GM18499 (cell line): ENCODE results near the gene E2F2.
"Not testable (repeated sequence)": the region's sequence is repeated elsewhere in the genome, so short reads cannot be mapped to it uniquely, and the experiment has no call there.

ENCODE experiments used
- ATAC-seq: cut with Tn5 transposase; IDR thresholded peaks from one replicate; pipeline ENCODE4 v1.9.1; 2021; ENCODE audit warnings: moderate number of reproducible peaks; ENCODE audit not compliant: insufficient read depth, unreplicated experiment

The E2F2 gene

DNA sequence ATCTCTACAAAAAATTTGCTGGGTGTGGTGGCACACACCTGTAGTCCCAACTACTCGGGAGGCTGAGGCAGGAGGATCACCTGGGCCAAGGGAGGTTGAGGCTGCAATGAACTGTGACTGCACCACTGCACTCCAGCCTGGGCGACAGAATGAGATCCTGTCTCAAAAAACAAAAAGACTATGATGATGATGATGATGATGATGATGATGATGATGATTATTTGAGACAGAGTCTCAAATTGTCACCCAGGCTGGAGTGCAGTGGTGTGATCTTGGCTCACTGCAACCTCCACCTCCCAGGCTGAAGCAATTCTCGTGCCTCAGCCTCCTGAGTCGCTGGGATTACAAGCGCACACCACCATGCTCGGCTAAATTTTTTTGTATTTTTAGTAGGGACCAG lies 38.3 kb downstream of the E2F2 start:
- ATAC-seq = not testable (repeated sequence)

DNA sequence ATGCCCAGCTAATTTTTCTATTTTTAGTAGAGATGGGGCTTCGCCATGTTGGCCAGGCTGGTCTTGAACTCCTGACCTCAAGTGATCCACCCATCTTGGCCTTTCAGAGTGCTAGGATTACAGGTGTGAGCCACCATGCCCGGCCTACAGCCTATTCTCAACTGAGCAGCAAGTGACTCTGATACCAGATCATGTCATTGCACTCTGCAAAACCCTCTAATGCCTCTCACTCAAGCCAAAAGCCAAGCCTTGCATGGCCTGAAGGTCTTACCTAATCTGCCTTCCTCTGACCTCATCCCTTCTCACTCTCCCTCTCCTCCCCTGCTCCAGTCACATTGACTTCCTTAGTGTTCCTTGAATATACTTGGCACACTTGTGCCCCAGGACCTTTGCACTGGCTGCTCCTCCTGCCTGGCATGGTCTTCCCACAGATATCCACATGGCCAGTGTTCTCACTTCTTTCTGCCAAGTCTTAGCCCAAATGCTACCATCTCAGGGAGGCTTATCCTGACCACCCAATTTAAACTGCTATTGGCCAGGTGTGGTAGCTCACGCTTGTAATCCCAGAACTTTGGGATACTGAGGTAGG lies 38.8 kb downstream of the E2F2 start:
- ATAC-seq = no peak

DNA sequence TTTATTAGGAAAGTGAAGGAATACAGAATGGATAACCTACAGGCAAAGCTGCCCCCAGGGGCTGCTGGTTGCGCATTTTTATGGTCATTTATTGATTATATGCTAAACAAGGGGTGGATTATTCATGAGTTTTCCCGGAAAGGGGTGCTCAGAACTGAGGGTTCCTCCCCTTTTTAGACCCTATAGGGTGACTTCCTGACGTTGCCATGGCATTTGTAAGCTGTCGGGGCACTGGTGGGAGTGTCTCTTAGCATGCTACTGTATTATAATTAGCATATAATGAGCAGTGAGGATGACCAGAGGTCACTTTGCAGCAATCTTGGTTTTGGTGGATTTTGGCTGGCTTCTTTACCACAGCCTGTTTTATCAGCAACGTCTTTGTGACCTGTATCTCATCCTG lies 41.2 kb downstream of the E2F2 start:
- no peak for ATAC-seq

DNA sequence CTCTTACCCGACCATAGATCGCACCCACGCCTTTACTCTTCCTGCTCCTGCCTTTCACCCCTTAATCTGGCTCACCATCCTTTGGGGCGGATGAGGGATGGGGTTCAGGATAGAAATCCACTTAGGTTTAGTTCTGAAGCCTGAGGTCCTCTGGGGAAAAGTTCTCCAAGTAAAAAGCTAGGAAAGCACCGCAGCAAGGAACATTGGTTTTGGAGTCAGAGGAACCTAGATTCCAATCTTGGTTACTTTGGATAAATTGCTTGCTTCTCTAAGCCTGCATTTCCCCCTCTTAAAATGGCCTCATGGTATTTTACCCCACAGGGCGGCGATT lies 46.1 kb downstream of the E2F2 start:
- ATAC-seq = no peak

DNA sequence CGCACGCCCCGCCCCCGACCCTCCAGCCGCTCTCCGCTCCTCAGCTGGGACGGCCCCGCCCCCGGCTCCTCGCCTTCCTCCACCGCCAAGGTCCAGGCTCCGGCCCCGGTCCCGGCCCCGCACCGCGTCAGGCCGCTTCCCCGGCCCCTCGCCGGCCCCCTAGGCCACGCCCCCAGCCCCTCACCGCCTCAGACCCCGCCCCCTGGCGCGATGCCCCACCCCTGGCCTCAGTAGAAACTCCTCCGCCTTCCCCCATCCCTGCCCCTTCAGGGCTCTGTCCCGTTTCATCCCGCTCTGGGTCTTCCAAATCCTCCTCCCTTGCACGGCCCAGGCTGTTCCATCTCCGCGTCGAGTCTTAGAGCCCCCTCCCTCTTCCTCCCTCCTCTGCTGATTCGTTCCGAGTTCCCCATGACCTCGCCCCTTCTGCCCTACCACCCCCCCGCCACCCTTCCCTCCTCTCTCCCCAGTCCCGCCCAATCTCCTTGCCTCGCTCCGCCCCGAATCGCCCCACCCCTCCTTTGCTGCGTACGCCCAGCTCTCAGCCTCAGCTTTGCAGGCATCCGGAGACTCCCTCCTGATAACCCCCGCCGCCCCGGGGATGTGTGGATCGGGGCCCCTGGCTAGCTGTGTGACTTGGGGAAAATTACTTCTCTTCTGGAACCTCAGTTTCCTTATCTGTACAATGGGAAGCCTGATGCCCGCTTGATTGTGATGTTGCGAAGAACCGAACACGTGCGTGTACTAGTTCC lies 46.6 kb downstream of the E2F2 start:
- ATAC-seq = no peak

DNA sequence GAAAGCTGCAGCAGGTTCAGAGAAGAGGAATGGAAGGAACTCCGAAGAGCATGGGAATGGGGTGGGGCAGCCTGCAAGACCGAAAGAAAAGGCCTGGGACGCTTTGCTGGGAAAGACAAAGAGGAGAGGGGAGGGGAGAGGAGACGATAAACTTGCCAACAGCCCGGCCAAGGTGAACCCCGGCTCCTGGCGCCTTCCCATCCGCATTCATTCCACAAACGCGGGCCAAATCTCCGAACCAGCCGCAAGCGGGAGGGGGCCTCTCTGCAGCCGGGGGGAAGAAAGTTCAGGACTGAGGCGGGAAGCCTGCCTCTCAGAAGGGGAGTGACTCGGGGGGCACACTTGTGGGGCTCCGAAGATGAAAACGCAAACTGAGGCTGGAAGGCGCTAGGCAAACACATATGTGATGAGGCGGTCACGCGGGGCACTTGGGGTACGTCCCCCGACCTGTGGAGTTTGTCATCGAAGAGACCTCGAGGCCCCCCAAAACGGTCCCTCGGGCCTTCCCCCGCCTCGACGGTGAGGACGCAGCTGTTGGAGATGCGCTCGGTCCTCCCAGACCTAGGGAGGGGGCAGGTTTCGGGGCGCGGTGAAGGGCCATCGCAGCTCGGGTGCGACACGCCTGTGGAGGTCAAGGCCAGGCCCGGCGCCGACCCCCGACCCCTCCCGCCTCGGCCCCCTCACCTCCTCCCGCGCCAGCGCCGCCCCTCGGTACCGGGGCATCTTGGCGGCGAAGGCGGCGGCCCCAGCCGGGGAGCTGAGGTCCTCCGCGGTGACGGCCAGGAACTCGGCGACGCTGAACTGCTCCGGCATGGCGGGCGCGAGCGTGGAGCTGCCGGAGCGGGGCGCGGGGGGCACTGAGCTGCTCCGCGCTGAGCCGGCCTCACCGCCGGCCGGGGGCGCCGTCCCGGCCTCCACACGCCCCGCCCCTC lies 47.4 kb downstream of the E2F2 start, which contains the start of gene ASAP3:
Gene ASAP3 (minus strand): TSS at position 859 of the 932 bp plus-strand sequence. CDS start 46 bp downstream, at position 813.
- ATAC-seq = no peak

DNA sequence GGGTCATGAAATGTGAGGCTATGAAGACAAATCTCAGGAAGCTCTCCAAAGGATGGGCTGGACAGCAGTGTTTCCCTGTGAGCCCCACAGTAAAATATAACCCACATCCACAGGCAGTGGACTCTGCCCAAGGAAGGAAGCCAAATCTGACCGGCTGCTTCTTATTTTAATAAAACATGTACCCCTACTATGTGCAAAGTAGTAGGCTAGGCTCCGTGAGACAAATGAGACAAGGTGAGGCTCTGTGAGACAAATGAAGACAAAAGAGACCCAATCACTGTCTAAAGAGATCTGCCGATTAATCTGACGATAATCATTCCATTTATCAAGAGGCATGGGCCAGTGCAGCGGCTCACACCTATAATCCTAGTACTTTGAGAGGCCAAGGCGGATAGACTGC lies 49.1 kb downstream of the E2F2 start:
- no peak for ATAC-seq

DNA sequence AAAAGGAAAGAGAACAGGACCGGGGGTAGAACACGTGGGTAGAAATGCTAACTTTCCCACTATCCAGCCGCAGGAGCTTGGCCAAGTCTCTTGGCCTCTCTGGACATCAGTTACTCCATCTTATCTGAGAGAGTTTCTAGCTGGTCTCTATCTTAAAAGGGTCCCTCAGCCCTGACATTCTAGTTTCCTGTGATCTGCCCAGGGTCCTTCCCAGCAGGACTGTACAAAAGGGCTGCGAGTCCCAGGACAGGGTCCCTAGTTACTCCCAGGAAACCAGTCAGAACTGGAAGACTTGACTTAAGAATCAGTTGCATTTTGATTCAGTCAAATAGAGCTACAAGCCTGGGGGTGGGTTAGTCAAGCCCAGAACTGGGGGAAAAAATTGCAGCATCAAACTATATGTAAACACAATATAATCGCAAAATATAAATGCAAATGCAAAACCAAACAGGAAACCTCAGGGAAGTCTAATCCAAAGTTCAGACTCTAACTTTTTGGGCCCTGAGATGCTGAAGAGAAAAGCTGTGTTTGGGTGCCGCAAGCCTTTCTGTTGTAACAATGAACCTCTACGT lies 49.9 kb downstream of the E2F2 start:
- no peak for ATAC-seq

DNA sequence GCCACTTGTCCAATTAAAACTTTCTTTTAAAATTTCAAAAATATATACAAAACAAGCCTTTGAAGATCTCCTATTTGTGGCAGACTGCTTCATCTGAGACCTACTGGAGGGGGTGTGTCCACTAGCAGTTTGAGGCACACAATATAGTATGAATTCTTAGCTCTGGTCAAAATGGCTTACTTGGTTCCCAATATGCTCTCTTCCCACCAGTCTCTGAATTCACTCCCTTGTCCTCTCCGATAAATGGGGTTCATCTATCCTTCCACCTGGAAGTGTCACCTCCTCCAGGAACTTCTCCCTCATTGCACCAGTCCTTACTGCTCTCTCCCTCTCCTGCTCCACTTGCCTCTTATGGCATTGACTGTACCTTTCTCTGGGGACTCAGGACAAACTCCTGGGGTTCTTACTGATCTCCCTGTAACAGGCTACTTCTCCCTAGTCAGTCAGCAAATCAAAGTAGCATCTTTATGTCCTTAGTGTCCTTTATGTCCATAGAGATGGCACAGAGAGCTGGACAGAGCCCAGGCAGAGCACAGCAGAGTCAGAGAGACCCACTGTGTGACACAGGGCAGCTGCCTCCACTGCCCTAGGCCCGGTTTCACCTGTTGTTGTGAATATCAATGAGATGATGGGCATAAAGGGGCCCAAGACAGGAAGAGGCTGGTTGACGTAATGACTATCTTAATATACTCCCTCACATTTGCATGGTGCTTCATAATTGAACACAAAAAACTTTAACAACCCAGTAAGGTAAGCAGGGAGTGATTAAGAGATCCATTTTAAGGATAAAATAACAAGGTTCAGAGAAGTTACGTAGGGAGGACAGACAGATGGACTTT lies 50.6 kb downstream of the E2F2 start:
- ATAC-seq = no peak

DNA sequence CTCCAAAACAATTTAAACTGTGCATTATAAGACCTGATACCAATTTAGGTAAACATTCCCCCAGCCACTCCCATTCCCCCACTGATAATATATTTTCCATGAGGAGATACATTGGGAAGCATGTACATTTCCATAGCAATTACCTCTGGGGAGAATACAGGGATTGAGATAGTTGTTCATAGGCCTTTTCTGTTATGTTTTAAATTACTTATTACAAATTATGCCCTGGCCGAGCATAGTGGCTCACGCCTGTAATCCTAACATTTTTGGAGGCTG lies 51.4 kb downstream of the E2F2 start:
- ATAC-seq = no peak

DNA sequence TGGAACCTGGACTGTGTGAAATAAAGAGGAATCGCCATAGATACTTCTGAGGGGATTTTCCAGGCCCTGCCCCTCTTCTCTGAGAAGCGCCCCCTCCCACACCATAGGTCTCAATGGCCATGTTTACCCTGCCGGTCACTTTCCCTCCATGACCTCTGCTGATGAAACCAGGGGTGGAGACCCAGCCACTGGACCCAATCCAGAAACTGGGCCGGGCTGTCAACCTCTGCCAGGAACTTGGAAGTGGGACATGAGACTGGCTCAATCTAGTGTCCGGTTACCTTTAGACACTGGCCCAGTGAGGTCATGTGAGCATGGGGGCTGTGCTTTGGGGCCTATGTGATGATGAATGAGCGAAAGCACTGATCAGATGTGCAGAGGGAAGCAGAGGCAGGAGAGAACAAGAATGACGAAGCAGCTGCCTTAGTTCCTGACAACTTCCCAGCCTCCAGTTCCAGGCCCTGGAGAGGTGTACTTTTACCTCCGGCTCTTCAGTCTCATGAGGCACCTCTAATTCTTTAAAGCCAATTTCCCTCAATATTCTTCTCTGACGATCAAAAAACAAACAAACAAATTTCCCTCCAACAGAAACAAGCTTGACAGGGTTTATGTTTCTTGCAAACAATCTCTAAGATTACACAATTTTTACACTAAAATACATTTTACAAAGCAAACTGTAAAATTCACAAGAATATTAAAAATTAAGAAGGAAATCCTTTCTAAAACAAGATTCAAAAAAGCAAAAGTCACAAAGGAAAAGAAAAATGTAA lies 52.0 kb downstream of the E2F2 start:
- ATAC-seq = no peak

DNA sequence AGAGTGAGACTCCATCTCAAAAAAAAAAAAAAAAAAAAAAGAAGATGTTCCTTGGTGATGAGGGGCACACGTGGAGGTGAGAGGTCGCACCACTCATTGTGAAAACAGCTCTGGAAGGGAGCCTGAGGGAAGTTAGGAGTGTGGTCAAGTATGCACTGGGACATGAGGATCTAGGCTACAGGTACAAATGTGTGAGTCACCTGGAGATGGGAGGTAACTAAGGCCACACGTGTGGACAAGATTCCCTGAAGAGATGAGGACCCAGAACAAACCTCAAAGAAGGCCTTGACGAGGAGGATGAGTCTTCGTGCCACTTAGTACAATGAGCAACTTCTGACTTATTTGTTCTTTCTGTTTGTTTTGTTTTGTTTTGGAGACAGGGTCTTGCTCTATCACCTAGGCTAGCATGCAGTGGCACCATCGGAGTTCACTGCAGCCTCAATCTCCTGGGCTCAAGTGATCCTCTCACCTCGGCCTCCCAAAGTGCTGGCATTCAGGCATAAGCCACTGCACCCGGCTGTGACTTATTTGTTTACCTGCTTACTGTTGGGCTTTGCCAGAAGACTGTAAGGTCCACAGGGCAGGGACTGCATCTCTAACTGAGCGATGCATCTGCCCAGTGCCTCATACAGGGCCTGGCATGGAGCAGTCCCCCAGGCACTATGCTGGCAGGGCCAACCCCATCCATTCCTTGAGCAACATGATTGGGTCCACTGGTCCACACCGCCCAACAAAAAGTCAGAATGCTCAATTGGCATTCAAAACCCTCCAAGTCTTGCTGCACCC lies 53.5 kb downstream of the E2F2 start:
- ATAC-seq = no peak

DNA sequence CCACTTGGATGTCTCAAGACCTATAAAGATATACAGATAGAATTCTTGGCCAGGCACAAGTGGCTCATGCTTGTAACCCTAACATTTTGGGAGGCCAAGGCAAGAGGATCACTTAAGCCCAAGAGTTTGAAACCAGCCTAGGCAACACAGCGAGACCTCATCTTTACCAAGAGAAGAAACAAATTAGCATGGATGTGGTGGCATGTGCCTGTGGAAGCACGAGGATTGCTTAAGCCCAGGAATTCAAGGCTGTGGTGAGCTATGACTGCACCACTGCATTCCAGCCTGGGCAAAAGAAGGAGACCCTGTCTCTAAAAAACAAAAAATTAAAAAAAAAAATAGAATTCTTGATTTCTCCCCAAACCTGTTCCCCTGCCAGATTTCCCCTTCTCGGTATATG lies 55.4 kb downstream of the E2F2 start:
- no peak for ATAC-seq

DNA sequence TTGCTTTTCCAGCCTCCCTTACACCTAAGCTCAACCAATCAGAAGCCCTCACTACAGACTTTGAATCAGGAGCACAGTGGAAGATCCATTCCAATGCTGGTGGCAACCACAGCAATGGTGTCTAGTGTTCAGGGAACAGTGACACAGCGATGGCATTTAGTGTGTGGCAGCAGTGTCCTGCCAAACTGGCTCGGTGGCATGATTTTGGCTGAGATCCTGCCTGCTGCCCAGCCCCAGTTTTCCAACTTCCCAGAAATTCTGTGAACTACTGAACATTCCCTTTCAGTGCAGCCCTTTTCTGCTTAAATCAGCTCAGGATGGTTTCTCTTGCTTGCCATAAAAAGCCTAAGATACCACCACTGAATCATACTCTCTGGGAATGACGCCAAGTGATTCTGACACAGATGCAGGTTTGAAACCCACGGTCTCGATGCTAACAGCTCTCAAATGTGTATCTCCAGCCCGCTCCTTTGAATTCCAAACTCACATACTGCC lies 55.9 kb downstream of the E2F2 start:
- no peak for ATAC-seq

DNA sequence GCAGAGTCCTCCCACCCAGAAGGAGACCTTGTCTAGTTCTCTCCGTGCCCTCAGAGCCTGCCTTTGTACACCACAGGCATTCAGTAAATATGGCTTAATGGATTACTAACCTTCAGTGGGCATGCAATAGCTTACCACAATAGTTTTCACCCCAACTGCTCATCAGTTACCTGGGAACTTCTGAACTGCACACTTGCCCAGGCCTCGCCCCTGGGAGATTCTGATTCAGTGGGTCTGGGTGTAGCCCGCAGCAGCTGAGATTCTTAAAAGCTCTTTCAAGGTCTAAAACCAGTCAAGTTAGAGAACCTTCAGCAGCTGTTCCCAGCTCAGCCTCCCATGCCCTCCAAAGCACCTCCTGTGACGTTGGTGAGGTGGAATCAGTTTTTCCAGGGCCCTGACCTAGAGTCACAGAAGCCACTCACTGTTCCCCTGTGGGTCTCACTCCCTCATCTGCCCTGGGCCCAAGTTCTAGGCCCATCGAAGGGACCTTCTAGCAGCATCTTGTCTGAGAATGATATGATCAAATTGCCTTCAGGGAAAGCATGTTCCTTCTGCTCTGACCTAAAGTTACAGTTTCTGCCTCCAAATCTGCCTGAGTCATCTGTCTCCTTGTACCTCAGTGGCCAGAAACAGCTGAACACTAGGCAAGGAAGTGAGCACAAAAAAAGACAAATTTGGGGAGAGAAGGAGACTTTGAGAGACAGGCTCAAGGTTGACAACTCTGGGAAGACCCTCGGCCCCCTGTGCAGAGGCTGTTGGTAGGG lies 57.8 kb downstream of the E2F2 start:
- ATAC-seq = no peak

DNA sequence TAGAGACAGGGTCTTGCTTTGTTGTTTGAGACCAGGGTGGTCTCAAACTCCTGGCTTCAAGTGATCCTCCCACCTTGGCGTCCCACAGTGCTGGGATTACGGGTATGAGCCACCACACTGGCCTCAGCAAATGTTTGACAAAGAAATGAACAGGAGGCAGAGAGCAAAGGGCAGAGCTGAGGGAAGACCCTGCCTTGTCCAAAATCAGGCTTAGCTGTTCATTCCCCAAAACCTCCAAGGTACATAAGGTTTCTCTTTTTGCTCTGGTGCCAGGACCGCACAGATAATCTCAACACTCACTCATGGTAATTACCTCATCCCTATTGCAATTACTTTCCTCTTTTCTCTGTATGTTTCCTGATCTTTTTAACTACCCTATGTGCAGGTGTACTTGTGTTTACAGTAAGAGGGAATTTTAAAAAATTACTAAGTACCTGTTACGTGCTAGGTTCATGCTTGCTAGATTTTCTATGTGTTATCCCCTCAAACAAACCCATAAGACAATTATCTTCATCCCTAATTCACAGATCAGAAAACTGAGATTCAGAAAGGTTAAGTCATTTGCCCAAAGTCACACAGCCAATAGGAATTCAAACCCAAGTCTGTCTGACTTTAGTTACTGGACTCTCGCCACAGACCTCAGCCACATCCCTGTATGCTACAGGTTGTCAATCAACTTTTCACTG lies 58.5 kb downstream of the E2F2 start:
- ATAC-seq = no peak

DNA sequence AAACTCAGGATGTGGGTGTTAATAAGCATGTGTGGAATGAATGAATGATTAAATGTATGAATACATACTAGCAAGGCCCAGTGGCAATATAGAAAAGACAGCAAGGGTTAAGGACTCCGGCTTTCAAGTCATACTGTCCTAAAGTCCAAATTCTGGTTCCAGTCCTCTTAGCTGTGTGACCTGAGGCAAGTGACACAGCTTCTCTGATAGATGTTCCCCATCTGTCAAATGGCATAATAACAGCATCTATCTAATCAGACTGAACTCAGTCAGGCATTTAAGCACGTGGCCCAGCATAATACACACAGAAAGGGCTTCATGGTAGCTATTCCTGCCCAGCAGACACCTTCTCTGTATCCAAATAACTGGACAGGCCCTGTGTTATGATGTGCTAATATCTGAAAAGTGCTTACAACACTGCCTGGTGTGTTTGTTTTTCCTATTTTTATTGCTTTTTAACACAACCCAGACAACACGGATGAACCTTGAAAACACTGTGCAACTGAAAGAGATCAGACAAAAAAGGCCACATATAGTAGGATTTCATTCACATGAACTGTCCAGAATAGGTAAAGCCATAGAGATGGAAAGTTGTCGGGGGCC lies 59.5 kb downstream of the E2F2 start:
- no peak for ATAC-seq
